ENCODE measurements around the gene ZNF84.

GRCh38 chr12:133023566-133023965 is 13.7 kb upstream of the ZNF84 start:
- TF ChIP-seq POLR2A (IDR thresholded peaks at IDR 0.05) = no peak
- TF ChIP-seq CTCF (IDR thresholded peaks at IDR 0.05) = no peak
